NAMALWA (cell line): ENCODE data around the gene CNPPD1.

Experiments
- DNase-seq: peaks from one replicate; pipeline ENCODE4 v3.0.0-alpha.2; 2015; ENCODE audit warnings: low spot score

CNPPD1 gene

GRCh38 chr2:219160186-219161017, 16.3 kb downstream of the CNPPD1 start, which contains the start of gene NHEJ1:
Gene NHEJ1, minus strand, starts transcription at chr2:219160815. Its CDS starts 2,453 bp downstream, at chr2:219158362.
- peak; percentile 94 for DNase-seq

- no peak for DNase-seq
These were observed 16.9 kb downstream of the CNPPD1 start for GRCh38 chr2:219159771-219160185.

GRCh38 chr2:219158586-219158985, 18.1 kb downstream of the CNPPD1 start:
- DNase-seq = no peak

- DNase-seq = no peak
These were observed 18.7 kb downstream of the CNPPD1 start for GRCh38 chr2:219158025-219158424.

GRCh38 chr2:219157396-219157795, 19.3 kb downstream of the CNPPD1 start:
- DNase-seq = no peak

GRCh38 chr2:219155054-219155644, 21.6 kb downstream of the CNPPD1 start:
- peak; percentile 84 for DNase-seq

- DNase-seq = no peak
These were observed 27.1 kb downstream of the CNPPD1 start for GRCh38 chr2:219149667-219150066.

GRCh38 chr2:219142329-219142728, 34.4 kb downstream of the CNPPD1 start:
- no peak for DNase-seq

GRCh38 chr2:219140722-219141121, 36.0 kb downstream of the CNPPD1 start:
- DNase-seq = no peak

GRCh38 chr2:219133976-219134375, 42.7 kb downstream of the CNPPD1 start:
- DNase-seq = no peak

GRCh38 chr2:219131744-219132143, 45.0 kb downstream of the CNPPD1 start:
- DNase-seq = no peak

GRCh38 chr2:219131327-219131726, 45.4 kb downstream of the CNPPD1 start:
- DNase-seq = no peak

GRCh38 chr2:219129589-219129988, 47.1 kb downstream of the CNPPD1 start:
- DNase-seq = no peak

- DNase-seq = no peak
These were observed 48.3 kb downstream of the CNPPD1 start for GRCh38 chr2:219128396-219128795.

GRCh38 chr2:219127037-219127635, 49.6 kb downstream of the CNPPD1 start:
- DNase-seq = no peak

GRCh38 chr2:219126555-219126954, 50.2 kb downstream of the CNPPD1 start:
- DNase-seq = no peak

- no peak for DNase-seq
These were observed 50.8 kb downstream of the CNPPD1 start for GRCh38 chr2:219125886-219126270.

- no peak for DNase-seq
These were observed 51.4 kb downstream of the CNPPD1 start for GRCh38 chr2:219125225-219125885.

GRCh38 chr2:219124381-219125110, 52.2 kb downstream of the CNPPD1 start:
- DNase-seq = no peak

GRCh38 chr2:219123356-219124135, 53.2 kb downstream of the CNPPD1 start:
- no peak for DNase-seq
